GM12878 (cell line): Measurements from ENCODE around the gene BRAF.

Experiments
- CHD4 ChIP-seq: fragments of 200-600 bp; sonication (generic); IDR thresholded peaks from 2 replicates; pipeline ENCODE4 v1.6.1; 2016; ENCODE audit warnings: mild to moderate bottlenecking
- EP300 ChIP-seq, 2 experiments: fragments of 150-350 bp in 1 of 2; IDR thresholded peaks; 2 replicates each; pipeline ENCODE4 v1.6.1; 2011 to 2012; ENCODE audit warnings: low read depth in 2 of 2, low read length in 2 of 2, borderline replicate concordance in 1 of 2, improper control_type of control experiment in 1 of 2, inconsistent platforms in 1 of 2; ENCODE audit not compliant: control insufficient read depth in 1 of 2
- EZH2 ChIP-seq: IDR thresholded peaks from 2 replicates; pipeline ENCODE4 v1.6.1; 2012; ENCODE audit warnings: low read depth, mild to moderate bottlenecking, control low read depth, inconsistent platforms, low read length, borderline replicate concordance; ENCODE audit not compliant: control insufficient read depth
- GABPA ChIP-seq: IDR thresholded peaks from 2 replicates; pipeline ENCODE4 v1.6.1; 2014; ENCODE audit warnings: antibody characterized with exemption, low read depth, mild to moderate bottlenecking, inconsistent platforms
- JUND ChIP-seq: IDR thresholded peaks from 2 replicates; pipeline ENCODE4 v1.6.1; 2012; ENCODE audit warnings: low read depth, mild to moderate bottlenecking, low read length, improper control_type of control experiment, moderate library complexity
- POLR2AphosphoS5 ChIP-seq: IDR thresholded peaks from 2 replicates; pipeline ENCODE4 v1.6.1; 2011; ENCODE audit warnings: mild to moderate bottlenecking, low read length, inconsistent platforms
- RCOR1 ChIP-seq: conservative IDR thresholded peaks from 2 replicates; pipeline ENCODE4 v1.6.1; 2012; ENCODE audit warnings: low read depth, low read length, improper control_type of control experiment
- RFX5 ChIP-seq: IDR thresholded peaks from 2 replicates; pipeline ENCODE4 v1.6.1; 2011; ENCODE audit warnings: low read depth, low read length, improper control_type of control experiment
- TF ChIP-seq, protein P1 (sequence below), 3 experiments: IDR thresholded peaks in 2 of 3; conservative IDR thresholded peaks in 1 of 3; 2 replicates each; pipeline ENCODE4 v1.5.1; 2011; ENCODE audit warnings: low read depth in 3 of 3, low read length in 3 of 3, mild to moderate bottlenecking in 3 of 3, control low read depth in 2 of 3, moderate library complexity in 2 of 3, inconsistent platforms in 1 of 3, mixed read lengths in 1 of 3; ENCODE audit not compliant: control insufficient read depth in 2 of 3, insufficient read depth in 1 of 3; ENCODE audit errors: extremely low read depth in 1 of 3
- TF ChIP-seq, protein P2 (sequence below): IDR thresholded peaks from 2 replicates; pipeline ENCODE4 v1.6.1; 2012; ENCODE audit warnings: low read depth, low read length, improper control_type of control experiment
- TF ChIP-seq, protein P3 (sequence below): fragments of 150-350 bp; IDR thresholded peaks from 2 replicates; pipeline ENCODE4 v1.6.1; 2016; ENCODE audit warnings: low read depth, low read length
- TF ChIP-seq, protein P4 (sequence below): fragments of 450-650 bp; IDR thresholded peaks from 2 replicates; pipeline ENCODE4 v1.6.1; 2016; ENCODE audit warnings: mild to moderate bottlenecking, moderate library complexity, borderline replicate concordance
- TF ChIP-seq, protein P5 (sequence below): IDR thresholded peaks from 2 replicates; pipeline ENCODE4 v1.6.1; 2011; ENCODE audit warnings: low read depth, mild to moderate bottlenecking, low read length, moderate library complexity, borderline replicate concordance; ENCODE audit errors: extremely low read depth

DNA sequence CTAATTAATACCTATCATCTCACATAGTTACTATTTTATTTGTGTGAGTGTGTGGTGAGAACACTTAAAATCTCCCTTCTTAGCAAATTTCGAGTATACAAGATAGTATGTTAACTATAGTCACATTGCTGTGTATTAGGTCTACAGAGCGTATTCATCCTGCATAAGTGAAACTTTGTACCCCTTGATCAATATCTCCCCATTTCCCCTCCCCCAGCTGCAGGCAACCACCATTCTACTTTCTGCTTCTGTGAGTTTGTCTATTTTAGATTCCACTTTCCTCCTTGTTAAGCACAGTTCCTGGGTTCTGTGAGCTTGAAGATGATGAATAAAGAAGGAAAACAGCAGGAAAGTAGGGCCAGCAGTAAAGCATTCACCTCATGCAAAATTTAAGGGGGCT, 47.6 kb upstream of the BRAF start:
- TF ChIP-seq POLR2AphosphoS5 (no peak), EZH2 (no peak), GABPA (no peak), JUND (no peak), EP300 (IDR thresholded peaks at IDR 0.05; ENCODE audit: borderline replicate concordance in 1 of 2, control insufficient read depth in 1 of 2, low read depth in 2 of 2, low read length in 2 of 2) (no peak), RCOR1 (no peak), CHD4 (no peak), RFX5 (no peak)
- TF ChIP-seq, protein P1, sequence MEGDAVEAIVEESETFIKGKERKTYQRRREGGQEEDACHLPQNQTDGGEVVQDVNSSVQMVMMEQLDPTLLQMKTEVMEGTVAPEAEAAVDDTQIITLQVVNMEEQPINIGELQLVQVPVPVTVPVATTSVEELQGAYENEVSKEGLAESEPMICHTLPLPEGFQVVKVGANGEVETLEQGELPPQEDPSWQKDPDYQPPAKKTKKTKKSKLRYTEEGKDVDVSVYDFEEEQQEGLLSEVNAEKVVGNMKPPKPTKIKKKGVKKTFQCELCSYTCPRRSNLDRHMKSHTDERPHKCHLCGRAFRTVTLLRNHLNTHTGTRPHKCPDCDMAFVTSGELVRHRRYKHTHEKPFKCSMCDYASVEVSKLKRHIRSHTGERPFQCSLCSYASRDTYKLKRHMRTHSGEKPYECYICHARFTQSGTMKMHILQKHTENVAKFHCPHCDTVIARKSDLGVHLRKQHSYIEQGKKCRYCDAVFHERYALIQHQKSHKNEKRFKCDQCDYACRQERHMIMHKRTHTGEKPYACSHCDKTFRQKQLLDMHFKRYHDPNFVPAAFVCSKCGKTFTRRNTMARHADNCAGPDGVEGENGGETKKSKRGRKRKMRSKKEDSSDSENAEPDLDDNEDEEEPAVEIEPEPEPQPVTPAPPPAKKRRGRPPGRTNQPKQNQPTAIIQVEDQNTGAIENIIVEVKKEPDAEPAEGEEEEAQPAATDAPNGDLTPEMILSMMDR (IDR thresholded peaks at IDR 0.05 in 2 of 3, conservative IDR thresholded peaks at IDR 0.05 in 1 of 3; ENCODE audit: control insufficient read depth in 2 of 3, extremely low read depth in 1 of 3, insufficient read depth in 1 of 3, low read depth in 3 of 3, low read length in 3 of 3), result no peak
- TF ChIP-seq, protein P2, sequence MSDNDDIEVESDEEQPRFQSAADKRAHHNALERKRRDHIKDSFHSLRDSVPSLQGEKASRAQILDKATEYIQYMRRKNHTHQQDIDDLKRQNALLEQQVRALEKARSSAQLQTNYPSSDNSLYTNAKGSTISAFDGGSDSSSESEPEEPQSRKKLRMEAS, result no peak
- TF ChIP-seq, protein P3, sequence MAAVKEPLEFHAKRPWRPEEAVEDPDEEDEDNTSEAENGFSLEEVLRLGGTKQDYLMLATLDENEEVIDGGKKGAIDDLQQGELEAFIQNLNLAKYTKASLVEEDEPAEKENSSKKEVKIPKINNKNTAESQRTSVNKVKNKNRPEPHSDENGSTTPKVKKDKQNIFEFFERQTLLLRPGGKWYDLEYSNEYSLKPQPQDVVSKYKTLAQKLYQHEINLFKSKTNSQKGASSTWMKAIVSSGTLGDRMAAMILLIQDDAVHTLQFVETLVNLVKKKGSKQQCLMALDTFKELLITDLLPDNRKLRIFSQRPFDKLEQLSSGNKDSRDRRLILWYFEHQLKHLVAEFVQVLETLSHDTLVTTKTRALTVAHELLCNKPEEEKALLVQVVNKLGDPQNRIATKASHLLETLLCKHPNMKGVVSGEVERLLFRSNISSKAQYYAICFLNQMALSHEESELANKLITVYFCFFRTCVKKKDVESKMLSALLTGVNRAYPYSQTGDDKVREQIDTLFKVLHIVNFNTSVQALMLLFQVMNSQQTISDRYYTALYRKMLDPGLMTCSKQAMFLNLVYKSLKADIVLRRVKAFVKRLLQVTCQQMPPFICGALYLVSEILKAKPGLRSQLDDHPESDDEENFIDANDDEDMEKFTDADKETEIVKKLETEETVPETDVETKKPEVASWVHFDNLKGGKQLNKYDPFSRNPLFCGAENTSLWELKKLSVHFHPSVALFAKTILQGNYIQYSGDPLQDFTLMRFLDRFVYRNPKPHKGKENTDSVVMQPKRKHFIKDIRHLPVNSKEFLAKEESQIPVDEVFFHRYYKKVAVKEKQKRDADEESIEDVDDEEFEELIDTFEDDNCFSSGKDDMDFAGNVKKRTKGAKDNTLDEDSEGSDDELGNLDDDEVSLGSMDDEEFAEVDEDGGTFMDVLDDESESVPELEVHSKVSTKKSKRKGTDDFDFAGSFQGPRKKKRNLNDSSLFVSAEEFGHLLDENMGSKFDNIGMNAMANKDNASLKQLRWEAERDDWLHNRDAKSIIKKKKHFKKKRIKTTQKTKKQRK, result no peak
- TF ChIP-seq, protein P4, sequence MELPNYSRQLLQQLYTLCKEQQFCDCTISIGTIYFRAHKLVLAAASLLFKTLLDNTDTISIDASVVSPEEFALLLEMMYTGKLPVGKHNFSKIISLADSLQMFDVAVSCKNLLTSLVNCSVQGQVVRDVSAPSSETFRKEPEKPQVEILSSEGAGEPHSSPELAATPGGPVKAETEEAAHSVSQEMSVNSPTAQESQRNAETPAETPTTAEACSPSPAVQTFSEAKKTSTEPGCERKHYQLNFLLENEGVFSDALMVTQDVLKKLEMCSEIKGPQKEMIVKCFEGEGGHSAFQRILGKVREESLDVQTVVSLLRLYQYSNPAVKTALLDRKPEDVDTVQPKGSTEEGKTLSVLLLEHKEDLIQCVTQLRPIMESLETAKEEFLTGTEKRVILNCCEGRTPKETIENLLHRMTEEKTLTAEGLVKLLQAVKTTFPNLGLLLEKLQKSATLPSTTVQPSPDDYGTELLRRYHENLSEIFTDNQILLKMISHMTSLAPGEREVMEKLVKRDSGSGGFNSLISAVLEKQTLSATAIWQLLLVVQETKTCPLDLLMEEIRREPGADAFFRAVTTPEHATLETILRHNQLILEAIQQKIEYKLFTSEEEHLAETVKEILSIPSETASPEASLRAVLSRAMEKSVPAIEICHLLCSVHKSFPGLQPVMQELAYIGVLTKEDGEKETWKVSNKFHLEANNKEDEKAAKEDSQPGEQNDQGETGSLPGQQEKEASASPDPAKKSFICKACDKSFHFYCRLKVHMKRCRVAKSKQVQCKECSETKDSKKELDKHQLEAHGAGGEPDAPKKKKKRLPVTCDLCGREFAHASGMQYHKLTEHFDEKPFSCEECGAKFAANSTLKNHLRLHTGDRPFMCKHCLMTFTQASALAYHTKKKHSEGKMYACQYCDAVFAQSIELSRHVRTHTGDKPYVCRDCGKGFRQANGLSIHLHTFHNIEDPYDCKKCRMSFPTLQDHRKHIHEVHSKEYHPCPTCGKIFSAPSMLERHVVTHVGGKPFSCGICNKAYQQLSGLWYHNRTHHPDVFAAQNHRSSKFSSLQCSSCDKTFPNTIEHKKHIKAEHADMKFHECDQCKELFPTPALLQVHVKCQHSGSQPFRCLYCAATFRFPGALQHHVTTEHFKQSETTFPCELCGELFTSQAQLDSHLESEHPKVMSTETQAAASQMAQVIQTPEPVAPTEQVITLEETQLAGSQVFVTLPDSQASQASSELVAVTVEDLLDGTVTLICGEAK, result no peak
- TF ChIP-seq, protein P5, sequence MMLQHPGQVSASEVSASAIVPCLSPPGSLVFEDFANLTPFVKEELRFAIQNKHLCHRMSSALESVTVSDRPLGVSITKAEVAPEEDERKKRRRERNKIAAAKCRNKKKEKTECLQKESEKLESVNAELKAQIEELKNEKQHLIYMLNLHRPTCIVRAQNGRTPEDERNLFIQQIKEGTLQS, result no peak
